ENCODE measurements around the gene CCDC112.
A peak's percentile ranks its signal among the peaks of the same experiment; 100 is the strongest.
"Not testable (repeated sequence)": the region's sequence is repeated elsewhere in the genome, so short reads cannot be mapped to it uniquely, and the experiment has no call there.

The CCDC112 gene

GRCh38 chr5:115271295-115272050 lies 25.0 kb downstream of the CCDC112 start:
- Histone ChIP-seq H3K4me1 (ENCODE audit: insufficient read depth, low read length) (no peaks in the 10 kb centered on the region), H3K9me3 (ENCODE audit: low read length) (no peaks in the 10 kb centered on the region), H3K27me3 (ENCODE audit: insufficient read depth, low read length) (no peaks in the 10 kb centered on the region), H3K4me3 (ENCODE audit: low read length) (no peak overlapping the region), H3K36me3 (ENCODE audit: insufficient read depth, low read length) (peaks cover 64% of the 10 kb centered on the region), H2AFZ (ENCODE audit: low read depth, low read length) (no peak overlapping the region)

- H3K27me3 ChIP-seq (ENCODE audit: insufficient read depth, low read length), result no peaks in the 10 kb centered on the region
- H3K36me3 ChIP-seq (ENCODE audit: insufficient read depth, low read length), result peaks cover 35% of the 10 kb centered on the region
- no peaks in the 10 kb centered on the region for H3K4me1 ChIP-seq (ENCODE audit: insufficient read depth, low read length)
- H3K4me3 ChIP-seq (ENCODE audit: low read length), result no peak overlapping the region
- no peak overlapping the region for H2AFZ ChIP-seq (ENCODE audit: low read depth, low read length)
- H3K9me3 ChIP-seq (ENCODE audit: low read length), result no peaks in the 10 kb centered on the region
Observed at GRCh38 chr5:115267617-115268016, 28.8 kb downstream of the CCDC112 start.

- no peaks in the 10 kb centered on the region for H3K9me3 ChIP-seq (ENCODE audit: low read length)
- no peak overlapping the region for H3K4me3 ChIP-seq (ENCODE audit: low read length)
- no peaks in the 10 kb centered on the region for H3K27me3 ChIP-seq (ENCODE audit: insufficient read depth, low read length)
- H3K36me3 ChIP-seq (ENCODE audit: insufficient read depth, low read length), result peaks cover 24% of the 10 kb centered on the region
- no peak overlapping the region for H2AFZ ChIP-seq (ENCODE audit: low read depth, low read length)
- H3K4me1 ChIP-seq (ENCODE audit: insufficient read depth, low read length), result peaks cover 16% of the 10 kb centered on the region
Observed at GRCh38 chr5:115265220-115265619, 31.2 kb downstream of the CCDC112 start.

- peaks cover 18% of the 10 kb centered on the region for H3K4me1 ChIP-seq (ENCODE audit: insufficient read depth, low read length)
- no peak overlapping the region for H2AFZ ChIP-seq (ENCODE audit: low read depth, low read length)
- H3K36me3 ChIP-seq (ENCODE audit: insufficient read depth, low read length), result peaks cover 22% of the 10 kb centered on the region
- H3K9me3 ChIP-seq (ENCODE audit: low read length), result no peaks in the 10 kb centered on the region
- no peak overlapping the region for H3K4me3 ChIP-seq (ENCODE audit: low read length)
- H3K27me3 ChIP-seq (ENCODE audit: insufficient read depth, low read length), result no peaks in the 10 kb centered on the region
Observed at GRCh38 chr5:115264786-115265185, 31.7 kb downstream of the CCDC112 start.

GRCh38 chr5:115263078-115263380 lies 33.4 kb downstream of the CCDC112 start:
- peaks cover 18% of the 10 kb centered on the region for H3K4me1 ChIP-seq (ENCODE audit: insufficient read depth, low read length)
- H3K9me3 ChIP-seq (ENCODE audit: low read length), result no peaks in the 10 kb centered on the region
- H3K4me3 ChIP-seq (ENCODE audit: low read length), result peak overlapping the region; percentile 79
- peaks cover 16% of the 10 kb centered on the region for H3K36me3 ChIP-seq (ENCODE audit: insufficient read depth, low read length)
- H2AFZ ChIP-seq (ENCODE audit: low read depth, low read length), result peak overlapping the region; percentile 79
- no peaks in the 10 kb centered on the region for H3K27me3 ChIP-seq (ENCODE audit: insufficient read depth, low read length)

- H2AFZ ChIP-seq (ENCODE audit: low read depth, low read length), result peak within 1 kb of the TSS; percentile 79
- no peaks in the 10 kb centered on the region for H3K27me3 ChIP-seq (ENCODE audit: insufficient read depth, low read length)
- peak within 1 kb of the TSS; percentile 79 for H3K4me3 ChIP-seq (ENCODE audit: low read length)
- H3K9me3 ChIP-seq (ENCODE audit: low read length), result no peaks in the 10 kb centered on the region
- H3K4me1 ChIP-seq (ENCODE audit: insufficient read depth, low read length), result peaks cover 18% of the 10 kb centered on the region
- peaks cover 11% of the 10 kb centered on the region for H3K36me3 ChIP-seq (ENCODE audit: insufficient read depth, low read length)
Observed at GRCh38 chr5:115262321-115263077, 34.0 kb downstream of the CCDC112 start, which contains the start of gene PGGT1B. Gene PGGT1B, minus strand, starts transcription at chr5:115262877. Its CDS starts 26 bp downstream, at chr5:115262851.

- Histone ChIP-seq H3K9me3 (ENCODE audit: low read length) (no peaks in the 10 kb centered on the region), H3K27me3 (ENCODE audit: insufficient read depth, low read length) (no peaks in the 10 kb centered on the region)
Observed at GRCh38 chr5:115262011-115262320, 34.5 kb downstream of the CCDC112 start.

GRCh38 chr5:115260248-115260647 lies 36.2 kb downstream of the CCDC112 start:
- Histone ChIP-seq H3K4me1 (ENCODE audit: insufficient read depth, low read length) (peaks cover 18% of the 10 kb centered on the region), H3K4me3 (ENCODE audit: low read length) (no peak overlapping the region)

More at GRCh38 chr5:115262011-115262320, 34.5 kb downstream of the CCDC112 start:
- Histone ChIP-seq H3K4me1 (ENCODE audit: insufficient read depth, low read length) (peaks cover 18% of the 10 kb centered on the region), H3K4me3 (ENCODE audit: low read length) (peak overlapping the region; percentile 79), H3K36me3 (ENCODE audit: insufficient read depth, low read length) (peaks cover 7% of the 10 kb centered on the region), H2AFZ (ENCODE audit: low read depth, low read length) (peak overlapping the region; percentile 79)

GRCh38 chr5:115257981-115258380 lies 38.5 kb downstream of the CCDC112 start:
- no peaks in the 10 kb centered on the region for H3K27me3 ChIP-seq (ENCODE audit: insufficient read depth, low read length)
- peaks cover 18% of the 10 kb centered on the region for H3K4me1 ChIP-seq (ENCODE audit: insufficient read depth, low read length)
- no peaks in the 10 kb centered on the region for H3K9me3 ChIP-seq (ENCODE audit: low read length)
- H2AFZ ChIP-seq (ENCODE audit: low read depth, low read length), result no peak overlapping the region
- no peaks in the 10 kb centered on the region for H3K36me3 ChIP-seq (ENCODE audit: insufficient read depth, low read length)
- H3K4me3 ChIP-seq (ENCODE audit: low read length), result no peak overlapping the region

More at GRCh38 chr5:115260248-115260647, 36.2 kb downstream of the CCDC112 start:
- peaks cover 5% of the 10 kb centered on the region for H3K36me3 ChIP-seq (ENCODE audit: insufficient read depth, low read length)
- H3K9me3 ChIP-seq (ENCODE audit: low read length), result no peaks in the 10 kb centered on the region
- H3K27me3 ChIP-seq (ENCODE audit: insufficient read depth, low read length), result no peaks in the 10 kb centered on the region
- H2AFZ ChIP-seq (ENCODE audit: low read depth, low read length), result no peak overlapping the region

- H2AFZ ChIP-seq (ENCODE audit: low read depth, low read length); H3K4me1 ChIP-seq (ENCODE audit: insufficient read depth, low read length): not testable (repeated sequence)
Observed at GRCh38 chr5:115249379-115249778, 47.1 kb downstream of the CCDC112 start.

GRCh38 chr5:115246361-115246991 lies 50.0 kb downstream of the CCDC112 start:
- Histone ChIP-seq H3K9me3 (ENCODE audit: low read length) (no peaks in the 10 kb centered on the region), H3K27me3 (ENCODE audit: insufficient read depth, low read length) (no peaks in the 10 kb centered on the region), H3K36me3 (ENCODE audit: insufficient read depth, low read length) (peaks cover 5% of the 10 kb centered on the region), H2AFZ (ENCODE audit: low read depth, low read length) (no peak overlapping the region), H3K4me1 (ENCODE audit: insufficient read depth, low read length) (no peaks in the 10 kb centered on the region), H3K4me3 (ENCODE audit: low read length) (no peak overlapping the region)

More at GRCh38 chr5:115249379-115249778, 47.1 kb downstream of the CCDC112 start:
- H3K4me3 ChIP-seq (ENCODE audit: low read length); H3K36me3 ChIP-seq (ENCODE audit: insufficient read depth, low read length); H3K27me3 ChIP-seq (ENCODE audit: insufficient read depth, low read length); H3K9me3 ChIP-seq (ENCODE audit: low read length): not testable (repeated sequence)

GRCh38 chr5:115243412-115243811 lies 53.0 kb downstream of the CCDC112 start:
- Histone ChIP-seq H3K9me3 (ENCODE audit: low read length) (no peaks in the 10 kb centered on the region), H3K4me3 (ENCODE audit: low read length) (no peak overlapping the region), H3K4me1 (ENCODE audit: insufficient read depth, low read length) (no peaks in the 10 kb centered on the region), H3K27me3 (ENCODE audit: insufficient read depth, low read length) (no peaks in the 10 kb centered on the region), H2AFZ (ENCODE audit: low read depth, low read length) (no peak overlapping the region), H3K36me3 (ENCODE audit: insufficient read depth, low read length) (peaks cover 18% of the 10 kb centered on the region)
